HG03103 (cell line): ENCODE measurements around the gene AGTPBP1.

Experiments used
- ATAC-seq: cut with Tn5 transposase; IDR thresholded peaks from one replicate; pipeline ENCODE4 v1.9.1; 2021; ENCODE audit warnings: low read depth; ENCODE audit not compliant: unreplicated experiment

AGTPBP1 gene

DNA sequence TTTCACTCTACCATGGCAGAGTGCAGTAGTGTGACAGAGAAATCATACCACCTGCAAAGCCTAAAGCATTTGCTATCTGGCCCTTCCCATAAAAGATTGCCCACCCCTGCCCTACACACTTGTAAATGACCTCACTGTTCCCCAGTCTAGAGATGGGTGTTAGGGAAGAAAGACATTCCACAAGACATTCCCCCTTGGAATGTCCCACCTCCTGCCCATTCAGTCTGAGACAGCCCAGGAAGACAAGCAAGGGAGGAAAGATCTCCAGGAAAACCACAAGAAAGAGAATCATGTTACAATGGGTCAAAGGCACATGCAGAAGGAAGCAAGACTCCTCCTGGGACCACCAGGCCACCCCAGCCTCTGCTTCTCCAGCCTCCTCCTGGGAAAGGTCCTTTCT is 230.0 kb downstream of the AGTPBP1 start:
- ATAC-seq, result no peak

DNA sequence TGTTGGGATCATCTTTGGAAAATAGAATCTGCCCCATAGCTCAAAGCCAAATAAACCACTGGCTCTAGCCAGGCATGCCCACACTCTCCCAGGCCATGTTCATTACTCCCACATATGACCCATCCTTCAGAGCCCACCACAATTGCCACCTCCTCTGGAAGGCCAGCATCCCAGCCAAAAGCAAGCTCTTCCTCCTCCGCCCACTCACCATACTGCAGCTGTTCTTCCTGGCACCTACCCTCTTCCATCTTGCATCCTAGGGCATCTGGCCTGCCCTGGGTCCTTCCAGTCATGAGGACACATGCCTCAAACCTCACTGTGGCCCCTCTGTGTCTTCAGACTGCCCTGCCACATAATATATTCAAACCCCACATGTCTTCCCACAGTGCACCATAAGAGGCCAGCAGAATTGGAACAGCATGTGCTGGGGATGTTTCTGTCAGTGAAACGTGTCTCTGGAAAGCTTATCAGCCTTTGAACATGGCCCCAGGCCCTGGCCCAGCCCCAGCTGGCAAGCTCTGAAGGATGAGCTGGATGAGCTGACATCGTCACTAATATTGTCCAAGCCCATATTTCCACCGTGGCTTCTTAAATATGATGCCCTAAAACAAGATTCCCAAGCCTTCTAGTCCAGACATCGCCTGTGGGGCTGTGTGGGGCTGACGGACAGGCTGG is 230.8 kb downstream of the AGTPBP1 start:
- no peak for ATAC-seq

DNA sequence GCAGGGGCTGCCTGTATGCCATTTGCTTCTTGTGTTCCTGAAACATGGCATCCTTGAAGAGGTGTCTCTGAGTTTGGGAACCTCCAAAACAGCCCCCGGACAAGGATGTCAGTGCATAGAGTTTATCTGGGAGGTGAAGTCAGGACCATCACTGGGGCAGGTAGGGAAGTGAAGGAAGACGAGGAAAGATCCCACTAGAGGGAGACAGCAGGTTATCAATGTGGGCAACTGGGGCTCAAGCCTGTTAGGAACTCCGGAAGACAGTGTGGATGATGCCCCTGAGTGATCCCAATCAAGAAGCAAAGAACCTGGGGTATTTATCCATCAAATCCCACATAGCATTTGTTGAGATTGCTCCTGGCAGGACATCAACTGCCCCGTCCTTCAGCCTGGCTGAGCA is 233.1 kb downstream of the AGTPBP1 start:
- no peak for ATAC-seq

DNA sequence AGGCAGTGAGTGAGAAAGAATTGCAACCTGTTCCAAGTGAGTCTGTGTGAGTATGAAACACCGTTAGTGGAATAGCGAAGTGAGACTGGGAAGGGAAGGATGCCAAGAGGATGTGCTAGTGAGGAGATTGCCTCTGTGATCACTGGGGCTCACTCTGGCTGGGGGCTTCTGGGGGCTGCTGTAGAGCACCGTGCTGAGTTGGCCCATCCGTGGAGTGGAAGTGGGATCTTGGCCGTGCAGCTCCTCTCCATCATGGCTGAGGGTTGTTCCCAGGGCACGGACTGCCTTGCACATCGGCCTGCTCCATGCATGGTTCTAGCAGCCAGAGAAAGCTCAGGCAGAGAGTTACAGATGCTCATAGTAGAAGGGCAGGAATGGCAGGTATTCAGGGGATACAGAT is 236.1 kb downstream of the AGTPBP1 start:
- ATAC-seq, result no peak

DNA sequence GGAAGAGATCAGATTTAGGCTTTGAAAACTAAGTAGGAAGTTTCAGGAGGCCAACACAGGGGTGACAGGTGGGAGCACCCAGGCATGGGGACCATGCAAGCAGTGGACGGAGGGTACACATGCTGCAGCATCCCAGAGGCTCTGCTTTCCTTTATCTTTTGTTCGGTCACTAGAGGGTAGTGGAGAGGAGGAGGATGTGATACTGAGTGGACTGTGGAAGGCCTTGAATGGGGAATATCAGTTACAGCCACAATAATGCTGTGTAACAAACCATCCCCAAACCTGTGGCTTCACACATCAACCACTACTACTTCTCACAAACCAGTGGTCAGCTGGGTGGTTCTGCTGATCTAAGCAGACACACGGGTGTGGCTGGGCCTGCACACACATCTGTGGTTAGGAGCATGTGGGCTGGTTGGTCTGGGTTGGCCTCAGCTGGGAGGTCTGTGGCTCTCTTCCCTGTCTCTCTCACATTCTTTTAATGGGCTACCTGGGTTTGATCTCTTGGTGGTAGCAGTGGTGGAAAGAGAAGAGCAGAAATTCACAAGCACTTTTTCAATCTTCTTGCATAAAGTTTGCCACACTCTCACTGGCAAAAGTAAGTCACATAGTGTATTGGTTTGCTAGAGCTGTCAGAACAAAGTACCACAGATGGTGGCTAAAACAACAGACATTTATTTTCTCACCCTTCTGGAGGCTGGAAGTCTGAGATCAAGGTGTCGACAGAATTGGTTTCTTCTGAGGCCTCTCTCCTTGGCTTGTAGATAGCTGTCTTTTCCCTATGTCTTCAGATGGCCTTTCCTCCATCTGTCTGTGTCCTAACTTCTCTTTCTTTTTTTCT is 238.7 kb downstream of the AGTPBP1 start:
- no peak for ATAC-seq

DNA sequence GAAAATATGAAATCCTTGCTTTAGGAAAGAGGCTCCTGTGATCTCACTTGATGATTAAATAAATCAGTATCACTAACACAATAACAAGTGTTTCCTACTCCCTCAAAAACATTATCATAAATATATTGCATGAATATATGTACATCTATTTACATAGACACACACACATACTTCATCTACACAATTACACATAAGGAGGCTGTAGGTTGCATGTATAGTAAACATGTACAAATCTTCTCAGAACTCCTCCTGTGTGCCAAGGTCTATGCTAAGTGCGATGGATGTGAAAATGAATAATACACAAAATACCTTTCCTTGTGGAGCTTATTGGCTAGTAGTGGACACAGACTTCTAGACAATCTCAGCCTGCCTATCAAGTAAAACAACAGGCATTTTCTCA is 239.9 kb downstream of the AGTPBP1 start:
- ATAC-seq, result no peak

DNA sequence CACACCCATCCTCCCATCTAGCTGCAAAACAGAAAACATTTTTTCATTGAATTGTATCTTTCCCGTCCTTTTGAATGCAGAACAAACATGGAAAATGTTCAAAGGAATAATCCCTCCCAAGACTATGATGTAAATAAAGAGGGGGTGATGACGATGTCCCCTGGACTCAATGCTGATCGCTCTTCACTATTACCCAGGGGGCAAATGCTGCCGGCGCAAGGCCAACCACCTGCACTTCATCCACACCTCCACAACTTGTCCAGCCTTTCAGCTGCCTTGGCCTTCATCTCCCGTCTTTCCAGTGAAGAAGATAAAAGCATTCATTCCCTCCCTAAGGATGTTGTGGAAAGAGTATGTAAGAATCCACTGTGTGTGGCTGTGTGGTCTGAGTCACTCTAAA is 240.3 kb downstream of the AGTPBP1 start:
- no peak for ATAC-seq
